Eye (tissue), 1 donor: ENCODE data around the gene ODAD4.

Experiments used
- DNase-seq: peaks from one replicate; pipeline ENCODE4 v3.0.0-alpha.2; 2015

Gene ODAD4, protein sequence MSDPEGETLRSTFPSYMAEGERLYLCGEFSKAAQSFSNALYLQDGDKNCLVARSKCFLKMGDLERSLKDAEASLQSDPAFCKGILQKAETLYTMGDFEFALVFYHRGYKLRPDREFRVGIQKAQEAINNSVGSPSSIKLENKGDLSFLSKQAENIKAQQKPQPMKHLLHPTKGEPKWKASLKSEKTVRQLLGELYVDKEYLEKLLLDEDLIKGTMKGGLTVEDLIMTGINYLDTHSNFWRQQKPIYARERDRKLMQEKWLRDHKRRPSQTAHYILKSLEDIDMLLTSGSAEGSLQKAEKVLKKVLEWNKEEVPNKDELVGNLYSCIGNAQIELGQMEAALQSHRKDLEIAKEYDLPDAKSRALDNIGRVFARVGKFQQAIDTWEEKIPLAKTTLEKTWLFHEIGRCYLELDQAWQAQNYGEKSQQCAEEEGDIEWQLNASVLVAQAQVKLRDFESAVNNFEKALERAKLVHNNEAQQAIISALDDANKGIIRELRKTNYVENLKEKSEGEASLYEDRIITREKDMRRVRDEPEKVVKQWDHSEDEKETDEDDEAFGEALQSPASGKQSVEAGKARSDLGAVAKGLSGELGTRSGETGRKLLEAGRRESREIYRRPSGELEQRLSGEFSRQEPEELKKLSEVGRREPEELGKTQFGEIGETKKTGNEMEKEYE

DNA sequence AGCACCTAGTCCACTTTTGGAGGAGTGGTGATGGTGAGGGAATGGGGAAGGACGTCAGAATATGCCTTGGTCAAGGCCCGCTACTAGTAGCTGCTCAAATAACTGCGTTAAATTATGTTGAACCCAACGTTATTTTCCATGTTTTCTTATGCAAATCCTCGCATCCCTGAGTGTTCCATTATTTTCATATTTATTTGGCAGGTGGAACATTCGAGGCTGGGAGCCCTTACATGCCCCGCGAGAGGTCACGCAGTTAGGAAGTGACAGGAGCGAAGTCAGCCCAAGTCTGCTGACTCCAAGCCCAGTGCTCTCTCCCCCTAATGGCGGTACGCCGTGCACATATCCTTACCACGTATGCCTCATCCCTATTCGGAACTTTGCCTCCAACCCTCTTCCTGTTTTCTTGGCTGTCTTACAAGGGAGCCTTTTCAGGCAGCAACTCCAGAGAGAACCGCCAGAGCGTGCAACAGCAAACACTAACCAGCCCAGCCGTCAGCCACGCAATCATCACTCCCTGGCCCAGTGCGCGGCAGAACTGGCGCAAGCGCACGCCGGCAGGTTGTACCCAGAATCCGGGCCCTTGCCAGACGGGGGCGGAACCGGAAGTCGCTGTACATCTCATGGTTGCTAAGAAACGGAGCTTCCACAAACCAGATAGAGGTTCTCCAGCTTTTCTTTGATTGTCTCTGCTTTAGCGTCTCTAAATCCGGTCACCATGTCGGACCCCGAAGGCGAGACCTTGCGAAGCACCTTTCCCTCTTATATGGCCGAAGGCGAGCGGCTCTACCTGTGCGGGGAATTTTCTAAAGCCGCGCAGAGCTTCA is at the start of gene ODAD4:
Gene ODAD4, plus strand, starts transcription at position 609 of the 824 bp plus-strand sequence. Its CDS starts 107 bp downstream, at position 716.
- DNase-seq, result peak; percentile 98

DNA sequence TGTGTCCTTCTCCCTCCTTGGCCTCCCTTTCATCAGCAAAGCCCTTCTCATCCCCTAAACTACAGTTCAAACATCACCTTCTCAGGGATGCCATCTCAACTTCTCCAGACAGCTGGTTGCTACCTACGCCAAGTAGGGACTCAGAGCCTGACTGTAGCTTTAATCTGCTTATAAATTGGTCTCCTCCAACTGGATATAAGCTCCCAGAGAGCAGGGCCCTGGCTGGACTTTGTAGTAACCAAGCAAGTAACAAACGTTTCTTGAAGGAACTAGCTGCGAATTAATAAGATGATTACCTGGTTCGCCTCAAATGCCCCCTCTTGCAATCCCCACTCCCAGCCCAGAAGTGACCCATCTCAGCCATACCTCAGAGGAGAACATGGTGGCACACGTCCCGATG is 47.7 kb upstream of the ODAD4 start:
- DNase-seq, result no peak

DNA sequence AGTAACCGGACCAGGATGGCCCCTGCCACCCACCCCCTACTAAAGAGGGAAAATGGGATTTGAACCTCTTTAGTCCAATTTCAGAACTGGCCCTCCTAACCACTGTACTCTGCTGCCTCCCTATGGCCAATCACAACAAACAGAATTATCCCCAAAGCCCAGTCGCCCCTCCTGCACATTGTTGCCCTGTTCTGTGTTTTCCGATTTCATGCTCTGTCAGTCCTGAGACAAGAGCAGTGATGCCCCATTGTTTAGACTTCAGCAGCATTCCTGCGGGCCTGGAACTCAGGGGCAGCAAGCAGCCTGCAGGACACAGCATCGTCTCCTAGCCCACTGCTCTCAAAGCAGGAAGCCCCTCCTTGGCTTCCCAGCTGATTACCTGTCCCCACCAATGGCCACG is 44.7 kb upstream of the ODAD4 start:
- peak; percentile 87 for DNase-seq

DNA sequence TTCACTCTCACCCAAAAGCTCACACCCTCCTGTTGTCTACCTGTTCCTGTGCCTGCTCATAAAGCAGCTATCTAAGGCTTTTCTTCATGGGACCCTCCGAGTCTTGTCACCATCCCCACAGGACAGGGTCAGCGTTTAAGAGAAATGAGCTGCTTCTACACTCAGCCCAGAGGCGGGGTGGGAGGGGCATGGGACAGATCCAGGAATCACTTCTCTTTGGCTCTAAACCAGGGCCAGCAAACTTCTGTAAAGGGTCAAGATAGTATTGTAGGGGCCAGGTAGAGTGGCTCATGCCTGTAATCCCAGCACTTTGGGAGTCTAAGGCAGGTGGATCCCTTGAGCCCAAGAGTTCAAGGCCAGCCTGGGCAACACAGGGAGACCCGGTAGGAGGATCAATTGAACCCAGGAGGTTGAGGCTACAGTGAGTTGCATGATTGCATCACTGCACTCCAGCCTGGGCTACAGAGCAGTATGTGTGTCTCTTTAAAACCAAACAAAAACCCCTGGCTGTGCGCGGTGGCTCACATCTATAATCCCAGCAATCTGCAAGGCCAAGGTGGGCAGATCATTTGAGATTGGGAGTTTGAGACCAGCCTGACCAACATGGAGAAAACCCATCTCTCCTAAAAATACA is 42.0 kb upstream of the ODAD4 start:
- no peak for DNase-seq

DNA sequence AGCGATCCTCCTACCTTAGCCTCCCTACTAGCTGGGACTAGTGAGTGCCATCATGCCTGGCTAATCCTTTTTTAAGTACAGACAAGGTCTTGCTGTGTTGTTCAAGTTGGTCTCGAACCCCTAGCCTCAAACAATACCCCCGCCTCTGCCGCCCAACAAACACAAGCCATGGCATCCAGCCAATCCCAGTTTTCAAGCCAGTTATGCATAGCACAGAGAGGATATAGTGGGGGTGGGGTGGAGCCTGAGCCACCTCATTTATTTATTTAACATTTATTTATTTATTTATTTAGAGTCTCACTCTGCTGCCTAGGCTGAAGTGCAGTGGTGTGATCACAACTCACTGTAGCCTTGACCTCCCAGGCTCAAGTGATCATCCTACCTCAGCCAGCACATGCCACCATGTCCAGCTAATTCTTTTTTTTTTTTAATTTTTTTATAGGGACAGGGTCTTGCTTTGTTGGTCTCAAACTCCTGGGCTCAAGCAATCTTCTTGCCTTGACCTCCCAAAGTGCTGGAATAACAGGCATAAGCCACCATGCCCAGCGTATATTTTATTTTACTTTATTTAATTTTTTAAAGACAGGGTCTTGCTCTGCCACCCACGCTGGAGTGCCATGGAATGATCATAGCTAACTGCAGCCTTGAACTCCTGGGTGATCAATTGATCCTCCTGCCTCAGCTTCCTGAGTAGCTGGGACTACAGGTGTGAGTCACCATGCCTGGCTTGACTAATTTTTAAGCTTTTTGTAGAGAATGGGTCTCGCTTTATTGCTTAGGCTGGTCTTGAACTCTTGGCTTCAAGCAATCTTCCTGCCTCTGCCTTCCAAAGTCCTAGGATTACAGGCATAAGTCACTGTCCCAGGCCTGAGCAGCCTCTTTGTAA is 39.0 kb upstream of the ODAD4 start:
- DNase-seq, result no peak

DNA sequence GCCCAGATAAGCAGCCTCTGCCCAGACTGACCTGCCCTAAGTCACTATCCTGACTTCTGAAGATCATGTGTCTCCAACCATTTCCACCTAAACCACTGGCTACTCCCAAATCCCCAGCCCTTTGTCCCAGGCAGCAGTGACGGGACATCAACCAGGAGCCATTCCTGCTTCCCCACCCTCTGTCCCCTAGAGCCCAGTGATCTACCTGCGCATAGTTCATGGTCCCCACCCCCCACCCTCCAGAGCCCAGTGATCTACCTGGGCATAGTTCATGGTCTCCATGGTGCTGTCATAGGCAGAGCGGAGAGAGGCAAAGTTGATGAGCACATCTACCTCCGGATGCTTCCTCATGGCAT is 38.4 kb upstream of the ODAD4 start:
- DNase-seq, result no peak

DNA sequence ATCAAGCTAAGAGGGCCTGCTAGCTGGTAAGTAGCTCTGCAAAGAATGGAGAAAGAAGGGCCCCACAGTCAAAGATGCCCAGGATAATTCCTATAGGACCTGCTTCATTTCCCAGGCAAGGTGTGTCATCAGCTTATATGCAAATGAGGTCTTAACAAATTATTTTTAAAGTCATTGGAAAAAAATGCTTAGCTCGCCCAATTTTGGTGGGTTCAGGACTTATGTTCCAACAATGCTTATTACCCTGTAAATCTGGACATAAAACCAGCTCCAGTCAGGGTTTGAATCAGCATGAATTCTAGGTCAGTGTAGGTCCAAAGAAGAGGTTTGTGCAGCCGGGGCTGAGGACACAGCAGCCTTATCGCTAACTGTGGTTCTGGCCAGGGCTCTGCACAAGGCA is 37.0 kb upstream of the ODAD4 start:
- DNase-seq, result no peak

DNA sequence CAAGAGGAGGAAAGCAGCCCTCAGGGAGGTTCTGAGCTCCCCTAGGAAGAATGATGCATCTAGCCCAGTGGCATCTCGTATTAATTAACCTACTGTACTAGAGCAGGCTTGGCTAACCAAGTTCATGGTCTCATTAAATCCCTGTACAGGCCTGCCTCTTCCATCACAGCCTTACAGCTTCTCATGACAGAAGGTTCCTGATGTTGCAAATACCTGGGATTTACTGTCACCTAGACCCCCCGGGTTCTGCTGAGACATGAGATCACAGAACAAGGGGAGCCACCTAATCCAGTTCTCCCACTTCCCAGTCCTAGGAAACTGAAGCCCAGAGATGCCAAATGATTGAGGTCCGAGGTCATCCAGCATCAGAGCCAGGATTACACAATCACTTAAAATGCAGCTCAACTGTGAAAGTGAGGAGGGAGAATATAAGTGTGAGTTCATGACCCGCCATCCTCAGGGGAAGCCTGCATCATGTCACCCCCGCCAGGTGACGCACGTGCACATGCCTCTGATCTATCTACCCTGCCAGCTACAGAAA is 35.6 kb upstream of the ODAD4 start:
- peak; percentile 35 for DNase-seq

DNA sequence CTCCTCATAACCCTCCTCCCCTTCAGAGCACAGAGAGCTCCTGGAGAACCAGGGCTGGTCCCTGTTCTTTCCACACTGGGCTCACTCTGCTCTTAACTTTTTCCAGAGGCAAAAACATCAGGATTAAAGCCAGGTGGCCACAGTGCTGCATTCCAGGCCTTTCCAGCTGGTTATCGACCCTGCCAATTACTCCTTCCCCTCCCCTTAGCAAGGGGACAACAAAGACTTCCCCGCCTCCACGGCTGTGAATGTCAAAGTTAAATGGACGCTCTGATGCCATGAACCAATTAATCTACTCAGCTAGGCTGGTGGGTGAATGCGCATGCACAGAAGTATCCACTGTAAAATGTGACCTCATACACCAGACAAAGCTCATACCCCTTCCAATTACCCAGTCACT is 34.8 kb upstream of the ODAD4 start:
- peak; percentile 79 for DNase-seq

DNA sequence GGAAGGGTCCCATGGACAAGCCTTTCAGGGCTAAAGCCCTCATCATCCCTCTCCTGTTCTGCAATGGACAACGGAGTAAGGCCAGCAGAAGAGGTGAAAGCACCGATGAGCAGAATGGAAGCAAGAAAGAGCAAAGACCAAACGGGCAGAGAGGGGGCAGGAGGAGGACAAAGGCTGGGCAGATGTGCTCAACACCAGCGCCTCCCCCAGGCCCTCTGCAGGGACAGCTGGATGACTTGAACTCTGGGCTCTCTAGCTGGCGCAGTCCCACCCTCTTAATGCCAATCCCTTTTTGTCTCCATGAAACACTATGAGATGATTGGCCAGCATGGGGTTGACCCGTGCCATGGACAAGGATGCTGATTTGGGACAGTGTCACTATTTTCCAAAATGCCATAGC is 33.7 kb upstream of the ODAD4 start:
- no peak for DNase-seq

DNA sequence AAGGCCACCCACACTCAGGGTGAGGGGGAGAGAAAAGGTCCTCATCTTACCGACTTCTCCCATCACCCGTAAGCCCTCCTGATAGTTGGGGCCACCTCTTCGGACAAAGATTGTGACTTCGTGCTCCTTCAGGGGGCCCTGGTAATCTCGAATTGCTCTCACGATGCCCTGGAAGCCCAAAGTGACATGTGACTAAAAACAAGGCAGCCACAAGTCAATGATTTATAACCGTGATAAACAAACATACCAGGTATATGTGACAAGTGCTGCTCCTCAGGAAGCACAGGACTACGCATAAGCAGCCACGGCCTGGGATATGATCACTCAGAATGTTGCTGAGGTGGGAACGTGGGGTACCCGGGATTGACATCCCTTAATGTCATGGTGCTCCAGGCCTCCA is 28.8 kb upstream of the ODAD4 start:
- DNase-seq, result no peak

DNA sequence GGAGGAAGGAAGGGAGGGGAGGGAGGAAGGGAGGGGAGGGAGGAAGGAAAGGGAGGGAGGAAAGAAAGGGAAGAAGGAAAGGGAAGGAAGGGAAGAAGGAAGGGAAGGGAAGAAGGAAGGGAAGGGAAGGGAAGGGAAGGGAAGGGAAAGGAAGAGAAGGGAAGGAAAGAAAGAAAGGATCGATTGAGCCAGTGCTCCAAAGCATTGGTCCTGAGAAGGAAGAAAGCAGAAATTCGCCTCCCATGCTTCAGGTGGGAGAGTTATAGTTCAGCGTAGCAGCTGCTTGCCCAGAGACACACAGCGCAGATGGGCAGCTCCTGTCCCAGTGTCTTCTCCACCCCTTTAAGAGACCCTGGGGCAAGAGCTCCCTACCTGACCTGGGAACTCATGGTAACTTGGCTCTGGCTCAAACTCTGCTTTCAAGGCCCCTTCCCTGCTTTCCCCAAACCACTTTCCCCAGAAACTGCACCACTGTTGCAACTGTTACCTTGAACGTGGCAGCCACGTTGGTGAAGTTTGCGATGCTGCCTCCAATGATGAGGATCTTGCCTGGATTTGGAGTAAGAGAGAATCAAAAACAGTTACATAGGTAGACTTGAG is 26.1 kb upstream of the ODAD4 start:
- DNase-seq, result no peak

DNA sequence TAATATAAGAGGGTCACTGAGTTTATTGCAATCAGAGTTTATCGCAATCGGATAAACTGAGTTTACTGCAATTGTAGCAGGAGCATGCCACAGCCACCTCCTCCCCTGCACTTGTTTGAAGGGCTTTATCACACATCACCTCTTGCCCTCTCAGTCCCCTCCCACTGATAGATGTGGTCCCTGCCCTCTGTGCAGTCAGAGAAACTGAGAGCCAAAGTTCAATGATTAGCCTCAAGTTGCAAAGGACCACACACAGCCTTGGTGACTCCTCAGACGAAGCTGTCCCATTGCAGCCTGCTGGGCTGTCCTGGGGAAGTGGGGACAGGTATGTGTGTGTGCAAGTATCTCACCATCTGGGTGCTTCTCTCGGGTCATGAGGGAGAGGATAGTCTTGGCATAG is 25.2 kb upstream of the ODAD4 start:
- DNase-seq, result no peak

DNA sequence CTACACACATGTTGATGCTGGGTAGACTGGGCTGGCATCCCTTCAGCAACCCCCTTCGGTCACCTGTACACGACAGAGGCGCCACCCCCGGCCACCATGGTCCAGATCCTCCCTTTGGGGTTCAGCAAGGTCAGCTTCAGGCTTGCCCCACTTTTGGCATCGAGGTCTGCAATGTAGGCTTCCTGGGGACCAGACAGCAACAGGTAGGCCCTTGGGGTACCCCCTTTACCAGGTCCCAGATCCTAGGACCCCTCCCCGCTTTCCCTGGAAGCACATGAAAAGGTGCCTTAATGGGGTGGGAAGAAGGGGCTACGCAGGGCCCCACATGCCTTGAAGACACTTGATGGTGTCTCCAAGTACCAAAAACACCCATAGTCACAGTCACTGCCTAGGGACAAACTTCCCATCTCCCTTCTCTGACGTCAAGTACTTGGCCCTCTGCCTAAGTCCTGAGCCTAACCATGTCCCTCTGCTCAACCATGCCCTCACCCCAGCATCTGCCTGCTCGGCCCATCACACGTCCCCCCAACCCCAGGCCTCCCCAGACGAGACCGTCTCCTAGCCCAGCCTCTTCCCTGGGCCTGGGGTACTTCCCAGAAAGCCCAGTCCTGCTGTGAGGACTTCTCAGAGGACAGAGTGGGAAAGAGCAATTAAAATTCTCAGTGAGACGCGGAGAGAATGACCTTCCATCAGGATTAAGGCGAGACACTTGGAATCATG is 23.8 kb upstream of the ODAD4 start:
- DNase-seq, result no peak

DNA sequence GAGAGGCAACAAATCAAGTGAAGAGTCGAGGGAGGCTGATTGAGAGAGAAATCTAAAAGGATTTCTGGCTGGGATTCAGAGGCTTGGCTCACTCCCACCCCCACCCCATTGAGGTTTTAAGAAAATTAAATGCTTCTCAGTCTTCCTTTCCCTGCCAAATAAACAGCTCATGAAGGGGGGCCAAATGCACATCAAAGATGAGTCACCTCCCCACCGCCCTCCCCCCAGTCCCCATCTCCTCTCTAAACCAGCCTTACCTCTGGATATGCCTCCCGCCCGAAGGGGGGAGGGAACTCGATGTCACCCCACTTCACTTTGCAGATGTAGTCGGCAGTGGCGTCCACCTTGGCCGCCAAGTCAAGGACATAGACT is 23.2 kb upstream of the ODAD4 start:
- DNase-seq, result no peak

DNA sequence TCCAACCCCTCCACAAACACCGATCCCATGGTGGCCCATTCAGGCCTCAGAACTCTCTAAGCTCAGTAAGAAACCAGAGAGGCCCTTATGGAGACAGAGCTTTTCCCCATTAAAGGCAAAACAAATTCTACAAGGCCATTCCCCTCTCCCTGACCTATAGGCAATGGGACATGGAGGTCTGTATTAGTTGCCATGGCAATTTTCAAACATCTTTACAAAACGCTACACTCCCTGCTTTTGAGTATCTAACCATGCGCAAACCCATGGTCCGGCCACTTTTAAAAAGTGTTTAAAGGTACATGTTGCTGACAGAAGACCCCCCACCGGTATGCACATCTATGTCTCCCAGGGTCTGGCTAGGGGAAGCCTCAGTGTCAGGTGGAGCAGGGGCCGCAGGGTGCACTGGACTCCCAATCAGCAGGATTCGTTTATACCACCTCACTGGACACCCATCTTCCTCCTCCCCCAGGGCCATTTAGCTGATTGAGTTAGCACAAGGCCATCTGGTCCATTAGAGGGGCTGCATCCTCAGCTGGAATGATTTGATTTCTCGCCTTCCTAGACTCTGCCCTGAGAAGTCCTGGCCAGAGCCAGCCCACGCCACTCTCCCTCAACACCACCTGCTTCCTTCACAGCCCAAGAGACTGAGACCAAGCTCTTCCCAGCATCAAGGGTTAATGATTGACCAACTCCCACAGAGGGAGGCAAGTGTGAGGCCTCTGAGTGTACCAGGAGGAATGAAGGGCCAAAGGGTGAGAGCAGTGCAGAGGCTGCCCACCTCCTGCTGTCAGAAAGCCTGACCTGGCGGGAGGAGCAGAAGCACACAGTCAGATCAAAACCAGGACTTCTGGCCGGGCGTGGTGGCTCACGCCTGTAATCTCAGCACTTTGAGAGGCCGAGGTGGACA is 22.5 kb upstream of the ODAD4 start:
- DNase-seq, result peak; percentile 82

DNA sequence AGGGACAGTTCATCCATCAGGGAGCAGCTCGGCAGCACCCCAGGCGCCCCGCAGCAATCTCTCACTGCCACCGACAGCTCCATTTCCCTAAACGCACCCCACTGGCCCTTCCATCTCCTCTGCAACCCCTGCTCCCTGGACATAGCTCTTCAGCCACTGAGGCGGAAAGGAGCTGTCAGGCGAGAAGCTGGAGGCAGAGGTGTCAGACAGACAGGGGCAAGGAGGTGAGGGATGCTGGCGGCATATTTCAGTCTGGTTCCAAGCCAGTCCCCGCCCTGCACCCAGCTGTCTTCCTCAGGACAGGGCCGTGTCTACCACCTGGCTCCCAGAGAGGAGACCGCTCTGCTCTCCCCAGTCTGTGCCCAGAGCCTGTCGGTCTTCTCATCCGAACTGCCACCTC is 21.3 kb upstream of the ODAD4 start:
- no peak for DNase-seq

DNA sequence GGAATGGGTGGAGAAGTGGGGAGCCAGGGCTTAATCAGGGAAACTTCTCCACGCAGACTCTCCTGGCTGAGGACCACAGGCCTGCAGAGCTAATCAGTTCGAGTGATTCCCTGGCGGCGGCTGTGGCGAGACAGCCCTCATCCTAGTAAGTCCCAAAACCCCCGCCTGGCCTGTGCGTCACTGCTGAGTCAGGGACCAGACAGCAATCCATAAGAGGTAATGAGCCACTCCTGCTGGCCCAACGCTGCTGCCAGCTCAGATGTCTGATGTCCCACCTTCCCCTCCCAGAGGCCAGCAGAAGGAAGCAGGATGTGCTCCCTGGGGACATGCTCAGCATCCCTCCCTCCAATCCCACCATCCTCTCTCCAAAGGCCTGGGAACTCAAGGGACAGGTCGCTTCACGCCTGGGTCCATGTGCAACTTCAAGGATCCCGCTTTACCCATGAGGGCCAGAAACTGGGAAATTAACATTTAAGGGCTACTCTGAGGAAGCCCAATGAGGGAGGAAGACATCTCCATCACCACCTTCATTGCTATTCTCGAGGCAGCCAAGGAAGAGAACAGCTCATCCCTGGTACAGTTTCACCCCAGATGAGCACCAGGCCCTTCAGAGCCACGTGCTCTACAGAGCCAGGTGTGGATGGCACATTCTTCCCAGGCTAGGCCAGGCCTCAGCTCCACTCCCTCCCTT is 19.6 kb upstream of the ODAD4 start:
- DNase-seq, result no peak

DNA sequence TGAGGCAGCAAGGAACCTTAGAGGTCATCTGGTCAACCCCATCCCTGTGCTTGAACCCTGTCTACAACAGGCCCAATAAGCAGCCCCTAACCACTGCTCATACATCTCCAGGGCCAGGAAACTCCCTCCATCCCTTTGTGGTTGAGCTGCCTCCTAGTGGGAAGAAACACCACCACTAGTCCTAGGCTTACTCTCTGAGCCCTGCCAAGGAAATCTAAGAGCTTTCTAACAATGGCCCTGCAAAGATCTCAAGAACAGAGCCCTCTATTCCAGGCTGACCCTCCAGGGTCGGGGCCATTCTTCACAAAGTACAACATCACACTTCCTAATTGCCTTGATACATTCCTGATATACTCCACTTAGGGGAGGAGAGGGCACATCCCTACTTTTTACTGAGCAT is 17.5 kb upstream of the ODAD4 start:
- no peak for DNase-seq
